ENCODE measurements around the gene DEPDC1. TPM values are rescaled to one million over a fixed set of nuclear protein-coding genes. Genes with fewer than 3 reads are reported as not detected.

Gene DEPDC1
- total and polyA plus RNA-seq, 3 donors from 2014 or later = 7.7 to 12.7 (median 10.8) TPM

DNA sequence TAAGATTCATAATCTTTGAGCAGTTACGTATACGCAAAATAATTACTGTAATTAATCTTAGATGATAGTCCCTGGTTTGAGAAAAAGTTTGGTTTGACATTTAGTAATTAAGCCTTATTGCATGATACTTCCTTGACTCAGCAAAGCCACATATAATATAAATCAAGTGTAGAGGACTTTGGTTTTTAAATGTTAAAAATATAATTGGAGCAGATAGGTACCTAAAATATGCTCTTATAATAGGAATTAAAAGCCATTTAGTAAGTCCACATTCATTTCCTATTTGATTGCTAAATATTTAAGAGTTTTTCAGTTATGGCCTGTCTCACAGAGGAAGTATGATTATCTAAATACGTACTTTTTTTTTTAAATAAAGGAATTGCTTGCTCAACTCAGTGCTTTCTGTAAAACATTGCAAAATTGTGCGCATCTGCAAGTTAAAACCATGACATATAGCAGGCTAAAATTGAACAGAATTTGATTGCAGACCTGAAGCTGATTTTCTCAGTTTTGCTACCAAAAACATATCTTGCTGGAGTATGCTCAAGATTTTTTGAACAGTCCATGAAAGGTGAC, 67.6 kb downstream of the DEPDC1 start:
- Histone ChIP-seq H3K4me3 (no peak overlapping the region), H3K9me3 (no peaks in the 10 kb centered on the region), H3K27ac (no peak overlapping the region), H3K36me3 (ENCODE audit: low read depth, missing control alignments) (no peaks in the 10 kb centered on the region), H3K27me3 (no peaks in the 10 kb centered on the region), H3K4me1 (no peaks in the 10 kb centered on the region)
- WGBS, 2 donors = 85 to 86% methylated on average over 4 of the region's 4 CpGs
- no peak for DNase-seq
- intact Hi-C loops (cut with DNase I; ENCODE audit: low total_unique reads) = no loop called here
- TF ChIP-seq, protein P1, sequence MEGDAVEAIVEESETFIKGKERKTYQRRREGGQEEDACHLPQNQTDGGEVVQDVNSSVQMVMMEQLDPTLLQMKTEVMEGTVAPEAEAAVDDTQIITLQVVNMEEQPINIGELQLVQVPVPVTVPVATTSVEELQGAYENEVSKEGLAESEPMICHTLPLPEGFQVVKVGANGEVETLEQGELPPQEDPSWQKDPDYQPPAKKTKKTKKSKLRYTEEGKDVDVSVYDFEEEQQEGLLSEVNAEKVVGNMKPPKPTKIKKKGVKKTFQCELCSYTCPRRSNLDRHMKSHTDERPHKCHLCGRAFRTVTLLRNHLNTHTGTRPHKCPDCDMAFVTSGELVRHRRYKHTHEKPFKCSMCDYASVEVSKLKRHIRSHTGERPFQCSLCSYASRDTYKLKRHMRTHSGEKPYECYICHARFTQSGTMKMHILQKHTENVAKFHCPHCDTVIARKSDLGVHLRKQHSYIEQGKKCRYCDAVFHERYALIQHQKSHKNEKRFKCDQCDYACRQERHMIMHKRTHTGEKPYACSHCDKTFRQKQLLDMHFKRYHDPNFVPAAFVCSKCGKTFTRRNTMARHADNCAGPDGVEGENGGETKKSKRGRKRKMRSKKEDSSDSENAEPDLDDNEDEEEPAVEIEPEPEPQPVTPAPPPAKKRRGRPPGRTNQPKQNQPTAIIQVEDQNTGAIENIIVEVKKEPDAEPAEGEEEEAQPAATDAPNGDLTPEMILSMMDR (IDR thresholded peaks at IDR 0.05) = no peak
- no peak for TF ChIP-seq POLR2A (IDR thresholded peaks at IDR 0.05)

DNA sequence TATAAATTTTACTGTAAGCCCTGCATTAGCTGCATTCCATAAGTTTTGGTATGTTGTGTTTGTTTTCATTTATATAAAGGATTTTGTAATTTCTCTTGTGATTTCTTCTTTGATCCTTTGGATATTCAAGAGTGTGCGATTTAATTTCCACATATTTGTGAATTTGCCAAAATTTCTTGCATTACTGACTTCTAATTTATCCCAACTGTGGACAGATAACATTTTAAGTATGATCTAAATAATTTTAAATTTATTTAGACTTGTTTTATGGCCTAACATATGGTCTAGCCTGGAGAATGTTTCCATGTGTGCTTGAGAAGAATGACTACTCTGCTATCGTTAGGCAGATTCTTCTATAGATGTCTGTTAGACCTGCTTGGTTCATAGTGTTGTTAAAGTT, 70.3 kb downstream of the DEPDC1 start:
- no peaks in the 10 kb centered on the region for H3K27me3 ChIP-seq
- intact Hi-C loops (cut with DNase I; ENCODE audit: low total_unique reads) = no loop called here
- H3K27ac ChIP-seq = no peak overlapping the region
- WGBS, 2 donors = 68 to 76% methylated on average over 2 of the region's 2 CpGs
- no peak for DNase-seq
- TF ChIP-seq, protein P1 (IDR thresholded peaks at IDR 0.05) = no peak
- no peak for TF ChIP-seq POLR2A (IDR thresholded peaks at IDR 0.05)
- no peaks in the 10 kb centered on the region for H3K4me1 ChIP-seq
- no peaks in the 10 kb centered on the region for H3K9me3 ChIP-seq
- H3K36me3 ChIP-seq (ENCODE audit: low read depth, missing control alignments) = no peaks in the 10 kb centered on the region
- no peak overlapping the region for H3K4me3 ChIP-seq

Small RNAs within 50 kb of the gene (small RNA-seq; reads per million reads assigned to genes)
- gene TXNP2 = 0 reads per million in 2 donors

Other genes with a start within 250 kb of the DEPDC1 start
- gene RPE65, start 47.1 kb downstream of the DEPDC1 start, total RNA-seq = under 1 TPM in 1 of 2 donors, not detected in 1; 0.16 TPM
- 0.42 TPM for gene RPE65, start 47.1 kb downstream of the DEPDC1 start, polyA plus RNA-seq (ENCODE audit: insufficient read depth, low read depth, low replicate concordance)